HG02973 (cell line): ENCODE data around the gene ILKAP.
"Not testable (repeated sequence)": the region's sequence is repeated elsewhere in the genome, so short reads cannot be mapped to it uniquely, and the experiment has no call there.

ENCODE experiments used
- ATAC-seq: cut with Tn5 transposase; IDR thresholded peaks from one replicate; pipeline ENCODE4 v1.9.1; 2021; ENCODE audit warnings: moderate library complexity; ENCODE audit not compliant: unreplicated experiment

The ILKAP gene

DNA sequence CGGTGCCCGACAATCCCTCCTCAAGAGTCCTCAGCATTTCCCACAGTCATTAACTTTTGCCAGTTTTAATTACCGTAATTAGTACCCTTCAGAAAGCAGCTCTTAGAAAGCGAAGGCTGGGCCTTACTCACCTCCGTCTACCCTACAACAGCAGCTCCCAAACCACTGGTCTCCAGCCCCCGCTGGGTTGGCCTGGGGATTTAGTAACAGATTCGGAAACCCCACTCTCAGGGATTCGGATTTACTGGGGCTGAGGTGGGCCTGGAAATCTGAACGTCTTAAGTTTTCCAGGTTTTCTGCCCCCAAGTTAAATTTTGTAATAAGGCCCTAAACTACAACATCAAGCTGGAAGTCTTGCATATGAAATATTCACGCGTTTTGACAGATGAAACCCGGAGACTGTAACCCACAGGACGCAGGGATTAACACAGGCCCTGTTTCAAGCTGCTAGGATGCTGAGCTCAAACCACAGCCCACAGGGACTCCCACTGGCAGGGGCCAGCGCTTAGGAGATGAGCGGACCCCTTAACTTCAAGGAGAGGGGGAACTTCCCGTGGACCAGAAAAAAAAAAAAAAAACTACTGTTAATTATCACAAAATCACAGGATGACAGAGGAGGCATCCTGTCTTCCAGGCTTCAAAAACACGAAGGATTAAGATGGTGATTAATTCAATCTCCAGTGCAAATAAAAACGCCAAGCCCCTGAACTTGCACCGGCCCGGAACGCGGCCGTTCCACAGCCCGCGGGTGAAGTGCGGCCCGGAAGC, 985 bp downstream of the ILKAP start:
- ATAC-seq, result no peak

DNA sequence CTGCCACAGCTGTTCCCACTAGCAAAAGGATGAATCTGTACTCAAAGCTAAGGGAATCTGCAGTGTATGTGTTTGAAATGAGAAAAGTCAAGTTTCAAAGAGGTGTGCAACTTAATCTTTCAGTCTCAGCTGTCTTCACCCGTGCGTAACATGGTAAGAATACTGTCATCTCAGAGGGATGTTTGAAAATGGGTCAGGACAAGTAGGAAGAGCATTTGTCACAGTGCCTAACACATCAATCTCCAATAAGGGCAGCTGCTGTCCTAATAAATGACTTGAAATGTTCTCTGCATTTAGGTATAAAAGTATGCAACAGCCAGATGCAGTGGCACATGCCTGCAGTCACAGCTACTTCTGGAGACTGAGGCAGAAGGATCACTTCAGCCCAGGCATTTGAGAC, 13.1 kb downstream of the ILKAP start:
- no peak for ATAC-seq

DNA sequence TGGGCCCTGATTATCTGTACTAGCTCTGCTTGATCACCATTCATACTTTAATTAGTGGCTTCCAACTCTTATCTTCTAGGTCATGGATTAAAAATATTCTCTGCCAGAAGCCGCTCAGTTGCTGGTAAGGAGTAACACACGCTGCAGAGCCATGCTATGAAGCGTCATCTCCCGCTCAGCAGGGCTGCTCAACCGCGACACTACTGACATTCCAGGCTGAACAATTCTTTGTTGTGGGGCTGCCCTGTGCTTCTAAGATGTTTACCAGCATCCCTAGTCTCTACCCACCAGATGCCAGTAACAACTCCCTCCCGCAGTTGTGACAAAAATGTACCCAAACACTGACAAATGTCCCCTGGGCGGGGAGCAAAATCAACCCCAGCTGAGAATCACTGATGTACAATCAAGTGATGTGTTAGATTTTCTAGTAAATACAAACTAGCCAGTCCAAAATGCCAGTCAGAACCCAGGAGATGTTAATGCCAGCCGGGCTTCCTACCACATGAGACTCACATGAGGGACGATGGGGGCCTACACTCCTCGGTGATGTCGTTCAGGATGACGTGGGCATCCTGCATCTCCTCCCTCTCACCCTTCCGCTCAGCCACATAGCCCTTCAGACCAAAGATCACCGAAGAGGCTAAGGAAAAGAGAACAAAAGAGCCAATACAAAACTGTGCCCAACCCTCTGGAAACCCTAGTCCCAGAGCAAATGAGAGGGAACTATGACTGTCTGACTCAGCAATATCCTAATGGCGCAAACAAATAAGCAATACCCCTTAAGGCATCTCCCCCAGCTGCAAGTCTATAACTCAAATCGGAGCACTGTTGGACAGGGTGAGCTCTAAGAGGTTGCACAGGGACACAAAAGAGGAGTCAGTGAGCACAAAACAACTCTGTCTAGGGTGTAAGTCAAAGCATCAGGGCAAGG, 15.6 kb downstream of the ILKAP start:
- ATAC-seq, result no peak

DNA sequence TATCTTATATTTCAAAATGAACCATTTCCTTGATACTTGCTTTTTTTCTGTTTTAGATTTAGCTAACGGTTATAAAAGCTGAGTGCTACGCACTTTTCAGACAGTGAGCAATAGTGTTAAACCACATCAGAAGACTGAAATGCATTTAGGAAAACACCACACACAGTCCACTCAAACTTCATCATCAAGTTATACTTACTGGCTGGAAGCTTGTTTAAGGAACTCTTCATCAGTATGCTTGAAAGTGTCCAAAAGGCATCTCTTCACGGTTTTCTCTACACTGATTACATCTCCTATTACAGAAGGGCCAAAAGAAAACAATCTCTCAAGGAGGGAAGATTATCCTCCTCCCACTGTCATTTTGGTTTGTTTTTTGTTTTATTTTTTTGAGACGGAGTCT, 19.7 kb downstream of the ILKAP start:
- no peak for ATAC-seq

DNA sequence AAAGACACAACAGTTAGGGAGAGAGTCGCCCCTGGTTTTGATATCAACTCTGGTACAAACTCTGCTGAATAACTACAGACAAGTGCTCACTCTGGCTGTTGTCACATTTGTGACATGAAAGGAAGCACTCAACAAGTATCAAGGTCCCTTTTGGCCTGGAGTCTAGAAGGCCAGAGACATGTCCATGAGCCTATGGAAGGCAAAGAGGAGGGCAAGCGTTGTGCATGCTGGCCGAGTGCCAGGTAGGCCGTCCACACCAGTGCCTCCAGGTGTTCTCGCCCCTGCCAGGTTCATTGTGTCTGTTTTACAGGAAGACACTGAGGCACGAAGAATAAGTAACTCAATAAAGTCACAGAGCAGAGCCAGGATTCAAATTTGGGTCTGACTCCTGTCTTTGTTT, 21.1 kb downstream of the ILKAP start:
- ATAC-seq, result no peak

DNA sequence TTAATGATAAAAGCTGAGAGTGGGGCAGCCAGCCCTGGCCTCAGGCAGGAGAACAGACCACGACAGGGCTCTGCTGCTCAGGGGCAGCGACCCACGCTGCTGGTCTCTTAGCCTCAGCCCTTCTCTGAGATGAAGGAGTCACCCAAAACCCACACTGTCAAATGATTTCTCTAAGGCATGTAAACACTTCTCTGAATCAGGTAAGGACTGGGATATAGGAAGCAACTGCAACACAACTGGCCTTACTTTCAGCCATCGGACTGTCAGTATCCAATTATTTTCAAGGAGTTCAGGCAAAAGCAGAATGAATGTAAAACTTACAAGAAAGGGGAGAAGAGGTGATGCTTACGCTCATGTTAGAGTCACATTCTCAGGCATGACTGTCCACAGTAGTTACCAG, 22.9 kb downstream of the ILKAP start:
- ATAC-seq, result no peak

DNA sequence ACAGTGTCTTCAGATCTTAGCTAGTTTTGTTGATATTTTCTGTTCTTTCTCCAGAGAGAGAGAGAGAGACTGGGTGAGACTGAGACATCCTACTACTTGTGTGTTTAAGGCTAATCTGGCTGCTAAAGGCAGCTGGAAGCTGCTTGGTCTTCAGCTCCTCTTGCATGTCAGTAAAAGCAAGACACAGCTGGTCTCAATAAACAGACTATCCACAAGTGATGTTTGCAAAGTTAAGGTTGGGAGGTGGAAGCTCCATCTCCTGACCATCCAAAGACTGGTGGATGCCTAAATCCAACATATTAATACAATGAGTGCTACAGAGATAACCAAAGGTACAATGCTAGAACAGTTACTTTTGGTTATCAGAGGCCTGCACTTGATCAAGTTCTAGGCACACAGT, 26.9 kb downstream of the ILKAP start:
- ATAC-seq, result no peak

DNA sequence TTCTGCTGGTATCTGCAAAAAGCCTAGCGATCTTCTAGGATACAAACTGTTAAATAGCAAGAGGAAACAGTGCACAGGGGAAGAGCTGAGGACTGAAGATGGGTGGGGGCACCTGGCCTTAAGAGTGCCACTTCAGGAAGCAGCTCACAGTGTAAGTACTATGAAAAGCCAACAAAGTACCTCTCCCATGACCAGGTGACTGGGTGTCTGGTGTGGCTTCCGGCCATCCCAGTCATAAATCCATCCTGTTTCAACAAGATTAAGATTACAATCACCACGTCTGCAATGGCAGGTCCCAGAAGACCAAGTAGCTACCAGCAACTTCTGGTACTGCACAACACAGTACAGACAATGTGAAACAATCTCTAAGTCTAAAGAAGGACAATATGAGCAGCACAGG, 28.8 kb downstream of the ILKAP start:
- no peak for ATAC-seq

DNA sequence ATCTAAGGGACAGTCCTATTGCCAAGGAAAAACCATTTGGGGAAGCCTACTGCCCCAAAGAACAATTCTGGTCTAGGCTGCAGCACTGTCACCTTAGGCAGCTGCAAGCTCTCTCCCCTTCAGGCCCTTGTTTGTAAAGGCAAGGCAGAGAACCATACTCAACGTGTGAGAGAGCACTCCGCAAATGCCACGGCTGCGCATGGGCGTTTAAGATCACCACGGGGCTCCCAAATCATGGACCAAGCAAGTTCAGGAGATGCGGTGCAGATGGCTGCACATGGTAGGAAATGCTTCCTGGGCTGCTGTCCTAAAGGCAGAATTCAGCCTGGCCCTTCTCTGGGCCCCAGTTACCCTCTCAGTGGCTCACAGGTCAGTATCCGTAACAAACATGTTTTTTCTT, 29.2 kb downstream of the ILKAP start:
- ATAC-seq, result no peak

DNA sequence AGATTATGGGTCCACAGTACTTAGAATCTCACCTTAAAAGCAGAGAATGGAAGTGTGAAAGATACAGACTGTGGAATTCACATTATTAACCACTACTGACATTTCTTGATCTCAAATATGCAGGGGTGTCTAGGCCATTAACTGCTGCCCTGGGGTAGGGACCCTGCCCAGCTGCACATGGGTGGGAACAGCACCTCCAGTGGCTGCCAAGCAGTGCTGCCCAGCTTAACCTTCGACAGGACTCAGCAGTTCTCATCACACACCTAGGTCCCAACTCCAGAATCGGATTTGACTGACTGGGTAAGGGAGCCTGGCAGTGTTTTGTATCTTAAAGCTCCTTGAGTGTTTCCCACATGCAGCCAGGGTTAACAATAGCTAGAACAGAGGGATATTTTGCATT, 29.8 kb downstream of the ILKAP start:
- ATAC-seq, result no peak

DNA sequence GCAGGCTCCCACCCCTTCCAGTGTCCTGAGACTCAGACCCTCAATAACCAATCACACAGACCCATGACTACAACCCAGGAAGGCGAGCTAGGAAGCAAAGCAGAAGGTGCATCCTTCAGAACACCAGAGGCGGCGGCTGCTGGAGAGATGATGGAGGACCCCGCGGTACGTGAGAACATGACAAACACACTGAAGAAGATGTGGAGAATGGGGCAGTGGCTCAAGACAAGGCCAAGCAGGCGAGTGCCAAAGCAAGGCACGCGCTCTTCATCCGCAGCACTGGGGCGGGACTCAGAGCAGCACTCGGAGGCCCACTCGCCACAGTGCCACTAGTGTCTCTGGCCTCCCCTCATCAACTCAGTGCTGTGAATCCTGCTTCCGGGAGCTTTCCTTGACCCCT, 31.1 kb downstream of the ILKAP start:
- no peak for ATAC-seq

DNA sequence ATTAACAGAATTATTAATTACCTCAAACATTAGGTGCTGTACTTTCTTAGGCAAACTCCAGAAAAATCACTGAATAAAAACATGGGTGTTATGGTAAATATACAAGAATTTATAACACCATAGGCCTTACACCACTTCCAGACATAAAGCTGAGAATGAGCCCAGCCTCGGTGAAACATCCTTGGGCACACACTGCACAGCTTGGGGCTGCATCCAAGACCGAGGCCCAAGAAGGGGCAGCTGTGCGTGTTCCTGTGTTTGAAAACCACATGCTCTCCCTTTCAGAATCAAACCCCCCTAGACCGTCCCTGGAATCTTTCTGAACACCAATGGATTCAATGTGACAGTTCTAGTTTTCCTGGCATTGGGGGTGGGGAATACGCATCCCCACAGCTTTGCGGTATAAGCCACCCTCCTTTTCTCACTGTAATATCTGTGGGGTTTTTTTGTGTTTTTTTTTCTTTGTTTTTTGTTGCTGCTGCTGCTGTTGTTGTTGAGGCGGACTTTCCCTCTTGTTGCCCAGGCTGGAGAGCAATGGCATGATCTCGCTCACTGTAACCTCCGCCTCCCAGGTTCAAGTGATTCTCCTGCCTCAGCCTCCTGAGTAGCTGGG, 31.8 kb downstream of the ILKAP start:
- no peak for ATAC-seq

DNA sequence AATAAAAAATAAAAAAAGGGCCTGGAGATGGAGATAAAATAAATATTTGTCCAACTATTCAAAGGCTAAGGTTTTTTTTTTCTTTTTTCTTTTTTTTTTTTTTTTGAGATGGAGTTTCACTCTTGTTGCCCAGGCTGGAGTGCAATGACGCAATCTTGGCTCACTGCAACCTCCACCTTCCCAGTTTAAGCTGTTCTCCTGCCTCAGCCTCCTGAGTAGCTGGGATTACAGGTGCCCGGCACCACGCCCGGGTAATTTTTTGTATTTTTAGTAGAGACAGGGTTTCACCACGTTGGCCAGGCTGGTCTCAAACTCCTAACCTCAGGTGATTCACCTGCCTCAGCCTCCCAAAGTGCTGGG, 32.4 kb downstream of the ILKAP start:
- not testable (repeated sequence) for ATAC-seq

DNA sequence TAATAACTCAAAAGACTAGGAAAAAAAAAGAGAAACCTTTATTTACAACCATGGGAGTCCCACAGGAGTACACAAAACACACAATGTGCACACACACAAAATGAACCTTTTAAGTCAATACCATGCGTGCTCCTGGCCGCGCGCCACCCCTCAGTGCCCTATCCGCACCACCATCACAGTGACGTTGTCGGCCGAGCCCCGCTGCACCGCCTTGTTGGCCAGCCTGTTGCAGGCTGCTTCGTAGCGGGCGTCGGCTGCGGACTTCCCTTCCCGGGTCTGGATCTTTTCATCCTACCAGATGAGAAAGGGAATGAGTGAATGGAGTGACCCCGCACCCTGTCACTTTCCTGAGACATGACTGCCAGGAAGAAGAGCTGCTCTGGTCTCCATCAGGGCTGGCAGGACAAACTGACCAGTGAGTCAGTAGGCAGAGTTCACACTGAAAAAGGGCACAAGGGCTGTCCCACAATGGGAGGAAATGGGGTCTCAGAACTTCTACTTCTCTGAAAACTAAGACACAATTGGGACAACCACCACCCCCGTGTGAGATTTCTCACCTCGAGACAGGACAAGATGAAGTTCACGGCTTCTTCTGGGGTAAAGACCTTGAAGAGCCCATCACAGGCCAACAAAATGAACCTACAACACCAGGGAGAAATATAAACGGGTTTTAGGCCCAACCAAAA, 33.0 kb downstream of the ILKAP start:
- no peak for ATAC-seq

DNA sequence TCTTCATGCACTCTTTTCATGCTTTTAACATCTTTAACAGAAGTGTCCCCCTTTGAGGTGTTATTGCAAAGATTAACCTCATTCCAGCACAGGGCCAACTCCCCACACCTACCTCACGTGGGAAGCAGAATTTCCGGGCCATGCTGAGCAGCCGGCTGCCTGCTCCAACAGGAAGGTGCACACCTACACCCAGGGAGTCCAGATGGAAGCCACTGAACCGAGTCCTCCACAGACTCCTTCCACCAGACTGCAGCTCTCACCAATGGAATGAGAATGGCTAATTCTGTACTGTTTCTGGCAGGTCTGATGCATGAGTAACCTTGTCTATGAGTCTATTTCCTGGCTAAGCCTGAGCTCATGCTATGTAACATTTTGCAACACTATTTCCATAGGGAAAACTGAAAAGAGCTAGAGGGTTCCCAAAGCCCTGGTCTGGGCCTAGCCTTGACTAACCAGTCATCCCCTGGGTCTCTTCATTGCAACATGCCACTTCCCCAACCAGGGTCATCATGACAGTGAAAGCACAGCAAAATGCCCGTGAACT, 33.7 kb downstream of the ILKAP start:
- no peak for ATAC-seq

DNA sequence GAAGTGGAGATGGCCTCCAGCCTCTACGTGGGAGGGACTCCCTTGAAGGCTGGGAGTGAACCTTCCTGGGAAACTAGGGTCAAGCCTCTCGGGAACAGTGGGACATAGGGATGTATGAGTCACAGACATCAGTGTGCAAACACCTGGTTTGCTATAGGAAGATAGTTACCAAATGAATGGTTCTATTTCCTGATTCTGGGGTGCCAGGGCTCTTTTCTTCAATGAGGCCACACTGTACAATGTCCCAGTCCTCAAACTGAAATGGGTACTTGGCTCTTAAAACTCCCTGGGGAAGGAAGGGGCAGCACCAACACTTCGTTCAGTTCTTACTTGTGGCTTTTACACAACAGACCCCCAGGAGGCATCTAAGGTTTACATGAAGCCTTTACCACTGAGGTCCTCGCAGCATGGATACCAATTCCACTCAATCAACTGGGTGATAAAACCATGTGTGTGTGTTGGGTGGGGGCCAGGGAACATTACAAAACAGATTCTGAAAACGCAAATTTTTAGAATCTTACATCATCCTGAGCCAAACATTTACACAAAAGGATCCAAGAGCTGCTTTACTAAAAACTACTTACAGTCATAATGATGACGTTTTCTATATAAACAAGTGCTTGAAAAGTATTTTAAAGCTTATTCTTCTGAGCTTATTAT, 34.3 kb downstream of the ILKAP start:
- no peak for ATAC-seq

DNA sequence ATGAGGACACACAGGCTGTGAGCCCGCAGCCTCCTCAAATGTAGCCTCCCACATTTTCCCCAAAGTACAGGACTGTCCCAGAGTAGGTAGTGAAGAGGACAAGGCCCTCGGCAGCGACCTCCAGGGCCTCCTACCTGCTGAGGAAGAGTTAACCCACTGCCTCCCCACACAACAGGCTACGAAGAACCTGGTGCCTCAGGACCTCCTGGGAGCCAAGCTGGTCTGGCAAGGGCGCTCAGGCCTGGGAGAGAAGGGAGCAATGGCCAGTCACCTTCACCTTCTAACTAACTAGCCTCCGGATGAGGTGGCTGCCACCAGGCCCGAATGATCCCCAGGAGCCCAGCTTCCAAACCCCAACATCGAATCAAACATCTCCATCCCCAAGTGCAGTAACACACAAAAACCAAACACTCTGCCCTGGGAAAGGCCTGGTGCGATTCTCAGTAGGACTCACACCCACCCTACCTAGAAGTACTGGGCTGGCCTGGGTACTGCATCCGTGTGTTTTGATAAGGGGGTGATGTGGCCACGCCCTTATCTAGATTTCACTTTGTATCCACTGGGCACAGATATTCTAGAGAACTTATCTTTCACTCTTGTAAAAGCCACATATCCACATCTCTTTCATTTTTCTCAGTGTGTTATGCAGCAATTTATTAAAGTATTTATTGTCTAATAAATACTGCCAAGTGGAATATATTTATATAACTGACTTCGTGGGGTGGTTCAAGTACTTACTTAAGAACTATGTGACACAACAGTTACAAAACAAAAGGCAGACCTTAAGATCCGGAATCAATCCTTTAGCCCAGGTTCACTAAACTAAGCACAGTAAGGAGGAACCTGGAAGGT, 35.1 kb downstream of the ILKAP start:
- ATAC-seq, result no peak

DNA sequence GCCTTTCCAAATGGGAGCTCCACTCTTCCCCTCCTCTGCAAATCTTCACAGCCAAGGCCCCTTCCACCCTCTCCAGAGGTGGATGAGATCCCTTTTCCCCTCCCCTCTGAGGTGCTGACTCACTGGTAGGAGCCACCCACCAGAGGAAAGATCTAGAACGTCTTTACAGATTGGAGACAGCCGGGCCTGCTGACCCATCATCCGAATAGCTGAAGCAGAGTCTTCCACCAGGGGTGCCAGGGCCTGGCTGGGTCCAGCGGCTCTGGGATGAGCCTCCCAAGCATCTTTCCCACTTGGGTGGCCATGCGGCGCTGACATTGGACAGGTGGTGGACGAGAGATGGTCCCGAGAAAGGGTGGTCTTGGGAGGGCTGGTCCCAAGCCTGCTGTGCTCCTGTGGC, 35.7 kb downstream of the ILKAP start:
- ATAC-seq, result no peak

DNA sequence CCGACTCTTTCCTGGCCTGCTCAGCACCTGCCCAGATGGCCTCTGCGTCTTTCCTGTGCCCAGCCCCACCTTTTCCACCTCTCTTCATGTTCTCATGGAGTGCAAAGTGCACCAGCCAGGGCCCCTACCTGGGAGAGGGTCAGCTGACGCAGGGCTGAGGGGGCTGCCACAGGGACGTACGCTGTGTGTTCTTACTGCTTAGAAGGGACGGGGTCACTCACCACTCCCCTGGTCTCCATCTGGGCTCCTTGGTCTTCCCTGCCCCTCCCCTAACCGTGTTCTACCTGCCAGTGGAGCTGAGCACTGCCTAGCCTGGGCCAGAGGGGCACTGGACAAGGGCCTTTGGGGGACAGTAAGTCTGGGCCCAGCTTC, 36.2 kb downstream of the ILKAP start:
- ATAC-seq, result no peak
